Activated T-cell treated with anti-CD3 and anti-CD28 coated beads for 48 hours (primary cell): ENCODE results near the gene TAC3.
A peak's percentile ranks its signal among the peaks of the same experiment; 100 is the strongest.
"Not testable (repeated sequence)": the region's sequence is repeated elsewhere in the genome, so short reads cannot be mapped to it uniquely, and the experiment has no call there.

Experiments used
- DNase-seq: peaks from one replicate; pipeline ENCODE4 v3.0.0-alpha.2; 2020; ENCODE audit warnings: low read depth

Gene TAC3

GRCh38 chr12:57033431-57033830 lies 17.1 kb upstream of the TAC3 start:
- DNase-seq = no peak

GRCh38 chr12:57031789-57032188 lies 15.5 kb upstream of the TAC3 start:
- no peak for DNase-seq

- DNase-seq = no peak
Measured at GRCh38 chr12:57031138-57031725, 14.9 kb upstream of the TAC3 start.

GRCh38 chr12:57029457-57029856 lies 13.1 kb upstream of the TAC3 start:
- no peak for DNase-seq

- DNase-seq = no peak
Measured at GRCh38 chr12:57027805-57028153, 11.4 kb upstream of the TAC3 start.

GRCh38 chr12:57027011-57027804 lies 10.9 kb upstream of the TAC3 start:
- no peak for DNase-seq

- DNase-seq = no peak
Measured at GRCh38 chr12:57025196-57025595, 8.9 kb upstream of the TAC3 start.

GRCh38 chr12:57022324-57022723 lies 6.0 kb upstream of the TAC3 start:
- not testable (repeated sequence) for DNase-seq

- DNase-seq = no peak
Measured at GRCh38 chr12:57019983-57020719, 3.8 kb upstream of the TAC3 start.

- DNase-seq = no peak
Measured at GRCh38 chr12:57018906-57019305, 2.6 kb upstream of the TAC3 start.

GRCh38 chr12:57018353-57018752 lies 2.0 kb upstream of the TAC3 start:
- not testable (repeated sequence) for DNase-seq

GRCh38 chr12:57012600-57013465 lies 3.5 kb downstream of the TAC3 start:
- DNase-seq = no peak

- no peak for DNase-seq
Measured at GRCh38 chr12:57011438-57012424, 4.6 kb downstream of the TAC3 start.

- no peak for DNase-seq
Measured at GRCh38 chr12:57010627-57011247, 5.6 kb downstream of the TAC3 start.

- DNase-seq = no peak
Measured at GRCh38 chr12:57009949-57010626, 6.2 kb downstream of the TAC3 start.

GRCh38 chr12:57008178-57008577 lies 8.2 kb downstream of the TAC3 start:
- DNase-seq = no peak

- DNase-seq = no peak
Measured at GRCh38 chr12:57006809-57007475, 9.4 kb downstream of the TAC3 start.

GRCh38 chr12:57005980-57006808 lies 10.1 kb downstream of the TAC3 start, which contains the start of gene ZBTB39:
Gene ZBTB39, minus strand, starts transcription at chr12:57006546. Its CDS starts 1,629 bp downstream, at chr12:57004917.
- peak; percentile 69 for DNase-seq
